HEK293 (cell line): ENCODE data around the gene GRB10.
"Not testable (repeated sequence)": the region's sequence is repeated elsewhere in the genome, so short reads cannot be mapped to it uniquely, and the experiment has no call there.

Source experiments
- CTCF ChIA-PET: fragments of 350-600 bp; formaldehyde crosslinking; extraction: SDS; loops from one replicate; lab custom pipeline; 2021; ENCODE audit warnings: antibody characterized with exemption; lab: Yijun Ruan, JAX
- POLR2A ChIA-PET: fragments of 300-600 bp; formaldehyde crosslinking; extraction: SDS; loops from one replicate; lab custom pipeline; 2020; ENCODE audit warnings: antibody characterized with exemption, inconsistent platforms; lab: Yijun Ruan, JAX
- H3K27ac ChIP-seq: fragments of 200-500 bp; sonication (Bioruptor generic); 2 replicates; pipeline ENCODE4 v1.5.1; 2014; ENCODE audit warnings: low read depth, low read length, control low read depth, inconsistent platforms; ENCODE audit errors: extremely low read depth
- H3K36me3 ChIP-seq, 2 experiments: fragments of 200-500 bp in 1 of 2; sonication (Bioruptor generic) in 1 of 2; 1 replicate in 1 of 2; 2 replicates in 1 of 2; pipeline ENCODE4 v1.5.1; 2014 to 2017; ENCODE audit warnings: inconsistent platforms in 2 of 2, low read length in 2 of 2; ENCODE audit not compliant: control insufficient read depth in 2 of 2, insufficient read depth in 1 of 2
- H3K4me1 ChIP-seq: fragments of 200-500 bp; sonication (Bioruptor generic); 2 replicates; pipeline ENCODE4 v1.5.1; 2014; ENCODE audit warnings: mild to moderate bottlenecking, low read length, inconsistent platforms; ENCODE audit not compliant: control insufficient read depth, insufficient read depth
- H3K4me3 ChIP-seq: 2 replicates; pipeline ENCODE4 v1.5.1; 2011; ENCODE audit warnings: low read depth, mild to moderate bottlenecking, control low read depth, low read length, moderate library complexity
- H3K9me3 ChIP-seq: fragments of 200-500 bp; sonication (Bioruptor generic); 2 replicates; pipeline ENCODE4 v1.5.1; 2014; ENCODE audit warnings: low read depth, low read length, inconsistent platforms; ENCODE audit not compliant: control insufficient read depth, insufficient read depth
- GFI1B ChIP-seq: fragments of 450-650 bp; formaldehyde crosslinking; IDR thresholded peaks from 2 replicates; pipeline ENCODE4 v1.5.1; 2016; ENCODE audit warnings: missing biosample characterization, missing genetic modification characterization
- GLI2 ChIP-seq: fragments of 450-650 bp; formaldehyde crosslinking; IDR thresholded peaks from 2 replicates; pipeline ENCODE4; 2017; ENCODE audit warnings: missing biosample characterization, missing genetic modification characterization, low read depth, borderline replicate concordance
- HOXD13 ChIP-seq: sonication (generic); formaldehyde crosslinking; IDR thresholded peaks from 2 replicates; pipeline ENCODE4 v1.8.0; 2022; ENCODE audit warnings: missing genetic modification reagents, borderline replicate concordance
- TCF7L2 ChIP-seq: IDR thresholded peaks from 2 replicates; pipeline ENCODE4 v1.6.1; 2011; ENCODE audit warnings: low read depth, mild to moderate bottlenecking, inconsistent platforms, low read length, moderate library complexity, borderline replicate concordance
- ZFP69B ChIP-seq: fragments of 450-650 bp; formaldehyde crosslinking; IDR thresholded peaks from 2 replicates; pipeline ENCODE4 v1.5.1; 2016; ENCODE audit warnings: missing biosample characterization, missing genetic modification characterization
- ZNF2 ChIP-seq: fragments of 450-650 bp; formaldehyde crosslinking; IDR thresholded peaks from 2 replicates; pipeline ENCODE4 v1.5.1; 2016; ENCODE audit warnings: missing biosample characterization, missing genetic modification characterization
- ZNF214 ChIP-seq: fragments of 450-650 bp; formaldehyde crosslinking; IDR thresholded peaks from 2 replicates; pipeline ENCODE4 v1.5.1; 2017; ENCODE audit warnings: missing biosample characterization, mild to moderate bottlenecking, missing genetic modification characterization, borderline replicate concordance
- ZNF311 ChIP-seq: fragments of 450-650 bp; formaldehyde crosslinking; IDR thresholded peaks from 2 replicates; pipeline ENCODE4 v1.5.1; 2017; ENCODE audit warnings: missing biosample characterization, missing genetic modification characterization, borderline replicate concordance
- ZNF335 ChIP-seq: fragments of 450-650 bp; formaldehyde crosslinking; conservative IDR thresholded peaks from 2 replicates; pipeline ENCODE4 v1.5.1; 2016; ENCODE audit warnings: missing biosample characterization, missing genetic modification characterization
- ZNF341 ChIP-seq: fragments of 450-650 bp; formaldehyde crosslinking; IDR thresholded peaks from 2 replicates; pipeline ENCODE4; 2016; ENCODE audit warnings: low read depth, missing biosample characterization, missing genetic modification characterization
- ZNF350 ChIP-seq: fragments of 450-650 bp; formaldehyde crosslinking; IDR thresholded peaks from 2 replicates; pipeline ENCODE4 v1.5.0; 2017; ENCODE audit warnings: missing biosample characterization, mild to moderate bottlenecking, missing genetic modification characterization
- ZNF394 ChIP-seq: fragments of 450-650 bp; formaldehyde crosslinking; IDR thresholded peaks from 2 replicates; pipeline ENCODE4 v1.5.1; 2016; ENCODE audit warnings: missing biosample characterization, missing genetic modification characterization, mild to moderate bottlenecking, moderate library complexity, borderline replicate concordance
- ZNF404 ChIP-seq: fragments of 450-650 bp; formaldehyde crosslinking; IDR thresholded peaks from 2 replicates; pipeline ENCODE4 v1.5.1; 2017; ENCODE audit warnings: missing biosample characterization, missing genetic modification characterization
- ZNF423 ChIP-seq: fragments of 450-650 bp; formaldehyde crosslinking; IDR thresholded peaks from 2 replicates; pipeline ENCODE4 v1.5.1; 2016; ENCODE audit warnings: missing biosample characterization, missing genetic modification characterization
- ZNF792 ChIP-seq: fragments of 450-650 bp; formaldehyde crosslinking; IDR thresholded peaks from 2 replicates; pipeline ENCODE4 v1.5.1; 2016; ENCODE audit warnings: missing biosample characterization, missing genetic modification characterization
- TF ChIP-seq, protein P1 (sequence below): fragments of 450-650 bp; formaldehyde crosslinking; IDR thresholded peaks from 2 replicates; pipeline ENCODE4 v1.5.1; 2017; ENCODE audit warnings: missing biosample characterization, missing genetic modification characterization
- TF ChIP-seq, protein P2 (sequence below): fragments of 450-650 bp; formaldehyde crosslinking; IDR thresholded peaks from 2 replicates; pipeline ENCODE4 v1.5.1; 2017; ENCODE audit warnings: missing biosample characterization, mild to moderate bottlenecking, missing genetic modification characterization, moderate library complexity
- TF ChIP-seq, protein P3 (sequence below): fragments of 450-650 bp; formaldehyde crosslinking; conservative IDR thresholded peaks from 2 replicates; pipeline ENCODE4 v1.5.1; 2016; ENCODE audit warnings: low read depth, missing biosample characterization, missing genetic modification characterization

The GRB10 gene

DNA sequence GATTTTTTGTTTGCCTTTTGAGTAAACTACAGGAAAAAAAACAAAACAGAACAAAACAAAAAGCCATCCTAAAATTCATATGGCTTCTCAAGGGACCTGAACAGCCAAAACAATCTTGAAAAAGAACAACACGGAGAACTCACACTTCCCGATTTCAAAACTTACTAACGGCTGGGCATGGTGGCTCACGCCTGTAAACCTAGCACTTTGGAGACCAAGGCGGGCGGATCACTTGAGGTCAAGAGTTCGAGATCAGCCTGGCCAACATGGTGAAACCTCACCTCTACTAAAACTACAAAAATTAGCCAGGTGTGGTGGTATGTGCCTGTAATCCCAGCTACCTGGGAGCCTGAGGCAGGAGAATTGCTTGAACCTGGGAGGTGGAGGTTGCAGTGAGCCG lies 46.9 kb downstream of the GRB10 start:
- CTCF ChIA-PET, H3K4me1 ChIP-seq, H3K27ac ChIP-seq, H3K4me3 ChIP-seq, H3K9me3 ChIP-seq, H3K36me3 ChIP-seq, POLR2A ChIA-PET: not testable (repeated sequence)

DNA sequence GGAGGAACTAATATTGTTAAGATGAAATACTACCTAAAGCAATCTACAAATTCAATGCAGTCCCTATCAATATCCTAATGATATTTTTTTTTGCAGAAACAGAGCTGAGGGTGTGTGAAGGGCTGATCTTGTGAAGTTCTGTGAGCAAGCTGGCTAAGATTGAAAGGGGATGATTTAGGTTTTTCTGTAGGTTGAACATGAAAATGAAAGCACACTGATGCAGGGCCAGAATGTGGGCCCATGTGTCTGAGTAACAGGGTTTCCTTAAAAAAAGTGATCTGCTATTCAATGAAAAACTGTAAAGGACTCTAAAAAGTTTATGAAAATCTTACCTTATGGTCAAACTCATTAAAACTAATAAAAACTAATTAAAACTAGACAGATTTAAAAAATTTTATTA lies 47.4 kb downstream of the GRB10 start:
- H3K4me3 ChIP-seq, result no peak overlapping the region
- POLR2A ChIA-PET, result no interaction called here
- no peak for TF ChIP-seq GFI1B (tag by site-specific recombination)
- peak; percentile 60; the same call in 1 of the 2 replicates for TF ChIP-seq ZNF214 (tag by site-specific recombination)
- no peak for TF ChIP-seq GLI2
- TF ChIP-seq, all 188 proteins: peak for 1
- Histone ChIP-seq H3K36me3 (no peaks in the 10 kb centered on the region; a peak in 1 of 3 replicates), H3K4me1 (no peaks in the 10 kb centered on the region), H3K27ac (no peak overlapping the region), H3K9me3 (no peaks in the 10 kb centered on the region; the same call in 1 of the 2 replicates)
- CTCF ChIA-PET, result no interaction called here

DNA sequence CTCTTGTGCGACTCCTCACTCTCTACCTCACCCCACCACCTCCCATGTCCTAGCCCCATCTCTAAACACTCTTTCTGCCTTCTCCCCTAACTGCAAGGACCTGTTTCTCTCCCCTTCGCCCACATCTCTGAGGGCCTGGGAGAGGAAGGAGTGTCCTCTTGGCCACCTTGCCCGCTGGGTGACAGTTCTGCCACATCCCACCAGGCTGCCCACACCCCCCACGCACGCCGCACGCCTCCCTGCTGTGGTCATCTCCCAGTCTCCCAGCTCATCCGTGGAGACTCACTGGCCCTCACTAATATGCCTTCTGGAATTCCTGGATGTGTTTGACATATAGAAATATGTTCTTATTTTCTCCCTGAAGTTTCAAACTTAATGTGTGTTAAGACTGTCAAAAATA lies 48.5 kb downstream of the GRB10 start:
- Histone ChIP-seq H3K9me3 (no peaks in the 10 kb centered on the region; the same call in 1 of the 2 replicates), H3K4me3 (no peak overlapping the region), H3K27ac (no peak overlapping the region), H3K4me1 (no peaks in the 10 kb centered on the region), H3K36me3 (no peaks in the 10 kb centered on the region; a peak in 1 of 3 replicates)
- POLR2A ChIA-PET, result no interaction called here
- no peak for TF ChIP-seq HOXD13
- no peak for TF ChIP-seq ZNF311 (tag by site-specific recombination)
- TF ChIP-seq, protein P1, sequence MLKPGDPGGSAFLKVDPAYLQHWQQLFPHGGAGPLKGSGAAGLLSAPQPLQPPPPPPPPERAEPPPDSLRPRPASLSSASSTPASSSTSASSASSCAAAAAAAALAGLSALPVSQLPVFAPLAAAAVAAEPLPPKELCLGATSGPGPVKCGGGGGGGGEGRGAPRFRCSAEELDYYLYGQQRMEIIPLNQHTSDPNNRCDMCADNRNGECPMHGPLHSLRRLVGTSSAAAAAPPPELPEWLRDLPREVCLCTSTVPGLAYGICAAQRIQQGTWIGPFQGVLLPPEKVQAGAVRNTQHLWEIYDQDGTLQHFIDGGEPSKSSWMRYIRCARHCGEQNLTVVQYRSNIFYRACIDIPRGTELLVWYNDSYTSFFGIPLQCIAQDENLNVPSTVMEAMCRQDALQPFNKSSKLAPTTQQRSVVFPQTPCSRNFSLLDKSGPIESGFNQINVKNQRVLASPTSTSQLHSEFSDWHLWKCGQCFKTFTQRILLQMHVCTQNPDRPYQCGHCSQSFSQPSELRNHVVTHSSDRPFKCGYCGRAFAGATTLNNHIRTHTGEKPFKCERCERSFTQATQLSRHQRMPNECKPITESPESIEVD, result no peak
- TF ChIP-seq ZNF335 (tag by site-specific recombination), result no peak
- TF ChIP-seq, protein P2, sequence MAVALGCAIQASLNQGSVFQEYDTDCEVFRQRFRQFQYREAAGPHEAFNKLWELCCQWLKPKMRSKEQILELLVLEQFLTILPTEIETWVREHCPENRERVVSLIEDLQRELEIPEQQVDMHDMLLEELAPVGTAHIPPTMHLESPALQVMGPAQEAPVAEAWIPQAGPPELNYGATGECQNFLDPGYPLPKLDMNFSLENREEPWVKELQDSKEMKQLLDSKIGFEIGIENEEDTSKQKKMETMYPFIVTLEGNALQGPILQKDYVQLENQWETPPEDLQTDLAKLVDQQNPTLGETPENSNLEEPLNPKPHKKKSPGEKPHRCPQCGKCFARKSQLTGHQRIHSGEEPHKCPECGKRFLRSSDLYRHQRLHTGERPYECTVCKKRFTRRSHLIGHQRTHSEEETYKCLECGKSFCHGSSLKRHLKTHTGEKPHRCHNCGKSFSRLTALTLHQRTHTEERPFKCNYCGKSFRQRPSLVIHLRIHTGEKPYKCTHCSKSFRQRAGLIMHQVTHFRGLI (tag by site-specific recombination), result no peak
- TF ChIP-seq ZFP69B (tag by site-specific recombination), result no peak
- TF ChIP-seq TCF7L2, result no peak
- no peak for TF ChIP-seq ZNF423 (tag by site-specific recombination)
- TF ChIP-seq ZNF350 (tag by site-specific recombination), result no peak
- TF ChIP-seq, protein P3, sequence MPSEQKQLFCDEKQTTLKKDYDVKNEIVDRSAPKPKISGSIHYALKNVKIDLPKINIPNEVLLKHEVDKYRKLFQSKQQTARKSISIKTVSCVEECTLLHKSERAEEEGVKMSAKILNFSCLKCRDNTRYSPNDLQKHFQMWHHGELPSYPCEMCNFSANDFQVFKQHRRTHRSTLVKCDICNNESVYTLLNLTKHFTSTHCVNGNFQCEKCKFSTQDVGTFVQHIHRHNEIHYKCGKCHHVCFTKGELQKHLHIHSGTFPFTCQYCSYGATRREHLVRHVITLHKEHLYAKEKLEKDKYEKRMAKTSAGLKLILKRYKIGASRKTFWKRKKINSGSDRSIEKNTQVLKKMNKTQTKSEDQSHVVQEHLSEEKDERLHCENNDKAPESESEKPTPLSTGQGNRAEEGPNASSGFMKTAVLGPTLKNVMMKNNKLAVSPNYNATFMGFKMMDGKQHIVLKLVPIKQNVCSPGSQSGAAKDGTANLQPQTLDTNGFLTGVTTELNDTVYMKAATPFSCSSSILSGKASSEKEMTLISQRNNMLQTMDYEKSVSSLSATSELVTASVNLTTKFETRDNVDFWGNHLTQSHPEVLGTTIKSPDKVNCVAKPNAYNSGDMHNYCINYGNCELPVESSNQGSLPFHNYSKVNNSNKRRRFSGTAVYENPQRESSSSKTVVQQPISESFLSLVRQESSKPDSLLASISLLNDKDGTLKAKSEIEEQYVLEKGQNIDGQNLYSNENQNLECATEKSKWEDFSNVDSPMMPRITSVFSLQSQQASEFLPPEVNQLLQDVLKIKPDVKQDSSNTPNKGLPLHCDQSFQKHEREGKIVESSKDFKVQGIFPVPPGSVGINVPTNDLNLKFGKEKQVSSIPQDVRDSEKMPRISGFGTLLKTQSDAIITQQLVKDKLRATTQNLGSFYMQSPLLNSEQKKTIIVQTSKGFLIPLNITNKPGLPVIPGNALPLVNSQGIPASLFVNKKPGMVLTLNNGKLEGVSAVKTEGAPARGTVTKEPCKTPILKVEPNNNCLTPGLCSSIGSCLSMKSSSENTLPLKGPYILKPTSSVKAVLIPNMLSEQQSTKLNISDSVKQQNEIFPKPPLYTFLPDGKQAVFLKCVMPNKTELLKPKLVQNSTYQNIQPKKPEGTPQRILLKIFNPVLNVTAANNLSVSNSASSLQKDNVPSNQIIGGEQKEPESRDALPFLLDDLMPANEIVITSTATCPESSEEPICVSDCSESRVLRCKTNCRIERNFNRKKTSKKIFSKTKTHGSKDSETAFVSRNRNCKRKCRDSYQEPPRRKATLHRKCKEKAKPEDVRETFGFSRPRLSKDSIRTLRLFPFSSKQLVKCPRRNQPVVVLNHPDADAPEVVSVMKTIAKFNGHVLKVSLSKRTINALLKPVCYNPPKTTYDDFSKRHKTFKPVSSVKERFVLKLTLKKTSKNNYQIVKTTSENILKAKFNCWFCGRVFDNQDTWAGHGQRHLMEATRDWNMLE (tag by site-specific recombination), result no peak
- no peak for TF ChIP-seq ZNF341 (tag by site-specific recombination)
- no peak for TF ChIP-seq ZNF394
- TF ChIP-seq ZNF2 (tag by site-specific recombination), result no peak
- no peak for TF ChIP-seq ZNF792 (tag by site-specific recombination)
- TF ChIP-seq ZNF404 (tag by site-specific recombination), result no peak
- CTCF ChIA-PET, result no interaction called here
